ENCODE measurements around the gene CLHC1. TPM values are rescaled to one million over a fixed set of nuclear protein-coding genes. Genes with fewer than 3 reads are reported as not detected.
"Not testable (repeated sequence)": the region's sequence is repeated elsewhere in the genome, so short reads cannot be mapped to it uniquely, and the experiment has no call there.

CLHC1 gene
- total RNA-seq, 4 donors from 2014 or later, result 1.2 to 15.9 (median 7.0) TPM

DNA sequence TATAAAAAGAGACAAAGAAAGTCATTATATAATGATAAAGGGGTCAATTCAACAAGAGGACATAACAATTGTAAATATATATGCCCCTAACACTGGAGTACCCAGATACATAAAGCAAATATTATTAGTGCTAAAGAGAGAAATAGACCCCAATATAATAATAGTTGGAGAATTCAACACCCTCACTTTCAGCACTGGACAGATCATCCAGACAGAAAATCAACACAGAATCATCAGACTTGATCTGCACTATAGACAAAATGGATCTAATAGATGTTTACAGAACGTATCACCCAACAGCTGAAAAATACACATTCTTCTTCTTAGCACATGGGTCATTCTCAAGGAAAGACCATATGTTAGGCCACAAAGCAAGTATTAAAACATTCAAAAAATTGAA lies 31.7 kb downstream of the CLHC1 start:
- no peak for TF ChIP-seq POLR2AphosphoS5 (IDR thresholded peaks at IDR 0.05)
- no peak for TF ChIP-seq EP300 (IDR thresholded peaks at IDR 0.05; ENCODE audit: low read depth)
- TF ChIP-seq POLR2A (IDR thresholded peaks at IDR 0.05), result no peak
- TF ChIP-seq, protein P1, sequence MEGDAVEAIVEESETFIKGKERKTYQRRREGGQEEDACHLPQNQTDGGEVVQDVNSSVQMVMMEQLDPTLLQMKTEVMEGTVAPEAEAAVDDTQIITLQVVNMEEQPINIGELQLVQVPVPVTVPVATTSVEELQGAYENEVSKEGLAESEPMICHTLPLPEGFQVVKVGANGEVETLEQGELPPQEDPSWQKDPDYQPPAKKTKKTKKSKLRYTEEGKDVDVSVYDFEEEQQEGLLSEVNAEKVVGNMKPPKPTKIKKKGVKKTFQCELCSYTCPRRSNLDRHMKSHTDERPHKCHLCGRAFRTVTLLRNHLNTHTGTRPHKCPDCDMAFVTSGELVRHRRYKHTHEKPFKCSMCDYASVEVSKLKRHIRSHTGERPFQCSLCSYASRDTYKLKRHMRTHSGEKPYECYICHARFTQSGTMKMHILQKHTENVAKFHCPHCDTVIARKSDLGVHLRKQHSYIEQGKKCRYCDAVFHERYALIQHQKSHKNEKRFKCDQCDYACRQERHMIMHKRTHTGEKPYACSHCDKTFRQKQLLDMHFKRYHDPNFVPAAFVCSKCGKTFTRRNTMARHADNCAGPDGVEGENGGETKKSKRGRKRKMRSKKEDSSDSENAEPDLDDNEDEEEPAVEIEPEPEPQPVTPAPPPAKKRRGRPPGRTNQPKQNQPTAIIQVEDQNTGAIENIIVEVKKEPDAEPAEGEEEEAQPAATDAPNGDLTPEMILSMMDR (IDR thresholded peaks at IDR 0.05), result no peak
- WGBS, 2 donors (ENCODE audit: low coverage in 1 of 2), result 94 to 100% methylated on average over 1 of the region's 1 CpG
- Histone ChIP-seq H3K9me3 (peaks cover 0 to 4% of the 10 kb centered on the region in 2 donors), H3K4me3 (no peak overlapping the region), H3K4me1 (no peaks in the 10 kb centered on the region), H3K27me3 (no peaks in the 10 kb centered on the region), H3K36me3 (peaks cover 0 to 27% (median 0%) of the 10 kb centered on the region in 4 donors), H3K27ac (no peak overlapping the region)
- no peak for DNase-seq
- in situ Hi-C loops (cut with MboI; ENCODE audit: low pct_ligation_motif_present in 1 of 4, low pct_unique_long_range_greater_than_20kb in 1 of 4, low sequenced_read_pairs in 3 of 4), result loop anchor here in 1 of 4 donors (25.0 kb wide), 1 partner anchor 1088 kb away; the partner anchor contains the start of gene ACYP2
- intact Hi-C loops (cut with DNase I; ENCODE audit: low total_unique reads), result no loop called here

DNA sequence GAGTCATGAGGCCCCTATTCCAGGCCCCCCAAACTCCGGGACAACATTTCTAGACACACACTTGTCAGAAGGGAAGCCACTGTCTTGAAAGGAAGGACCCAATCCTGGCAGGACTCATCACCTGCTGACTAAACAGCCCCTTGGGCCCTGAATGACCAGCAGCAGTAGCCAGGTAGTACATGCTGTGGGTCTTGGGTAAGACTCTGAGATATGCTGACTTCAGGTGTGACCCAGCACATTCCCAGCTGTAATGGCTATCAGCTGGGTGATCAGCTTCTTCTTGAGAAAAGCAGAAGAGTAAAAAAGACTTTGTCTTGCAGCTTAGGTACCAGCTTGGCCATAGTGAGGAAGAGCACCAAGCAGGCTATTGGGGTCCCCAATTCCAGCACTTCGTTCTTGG lies 35.6 kb downstream of the CLHC1 start:
- Histone ChIP-seq H3K36me3 (peaks cover 0 to 10% (median 0%) of the 10 kb centered on the region in 4 donors), H3K27ac (no peak overlapping the region), H3K4me1 (no peaks in the 10 kb centered on the region), H3K4me3 (no peak overlapping the region), H3K27me3 (no peaks in the 10 kb centered on the region), H3K9me3 (peaks cover 0 to 3% of the 10 kb centered on the region in 2 donors)
- in situ Hi-C loops (cut with MboI; ENCODE audit: low pct_ligation_motif_present in 1 of 4, low pct_unique_long_range_greater_than_20kb in 1 of 4, low sequenced_read_pairs in 3 of 4) (loop anchor here in 1 of 4 donors (25.0 kb wide), 1 partner anchor 684 kb away; no protein-coding TSS in a partner anchor), intact Hi-C loops (cut with DNase I; ENCODE audit: low total_unique reads) (no loop called here)
- DNase-seq, result no peak
- TF ChIP-seq EP300 (IDR thresholded peaks at IDR 0.05; ENCODE audit: low read depth) (no peak), POLR2AphosphoS5 (IDR thresholded peaks at IDR 0.05) (no peak), POLR2A (IDR thresholded peaks at IDR 0.05) (no peak)
- TF ChIP-seq, protein P1 (IDR thresholded peaks at IDR 0.05), result no peak
- WGBS, 2 donors (ENCODE audit: low coverage in 1 of 2), result 96 to 100% methylated on average over 2 of the region's 2 CpGs

DNA sequence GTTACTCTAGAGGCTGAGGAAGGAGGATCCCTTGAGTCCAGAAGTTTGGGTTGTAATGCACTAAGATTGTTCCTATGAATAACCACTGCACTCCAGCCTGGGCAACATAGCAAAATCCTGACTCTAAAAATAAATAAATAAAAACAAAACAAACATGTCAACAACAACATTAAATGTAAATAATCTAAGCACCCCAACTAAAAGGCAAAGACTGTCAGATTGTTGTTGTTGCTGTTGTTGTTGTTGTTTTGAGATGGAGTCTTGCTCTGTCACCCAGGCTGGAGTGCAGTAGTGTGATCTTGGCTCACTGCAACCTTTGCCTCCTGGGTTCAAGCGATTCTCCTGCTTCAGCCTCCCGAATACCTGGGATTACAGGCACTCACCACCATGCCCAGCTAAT lies 40.2 kb downstream of the CLHC1 start:
- DNase-seq; H3K36me3 ChIP-seq; H3K27ac ChIP-seq; H3K9me3 ChIP-seq; intact Hi-C loops (cut with DNase I; ENCODE audit: low total_unique reads); H3K27me3 ChIP-seq; H3K4me1 ChIP-seq; H3K4me3 ChIP-seq: not testable (repeated sequence)
- 80 to 94% methylated on average over 1 to 2 of the region's 2 CpGs for WGBS, 2 donors (ENCODE audit: low coverage in 1 of 2)
- in situ Hi-C loops (cut with MboI; ENCODE audit: low pct_ligation_motif_present in 1 of 4, low pct_unique_long_range_greater_than_20kb in 1 of 4, low sequenced_read_pairs in 3 of 4), result loop anchor here in 1 of 4 donors (25.0 kb wide), 1 partner anchor 680 kb away; no protein-coding TSS in a partner anchor

GRCh38 chr2:55186837-55187236 lies 45.3 kb downstream of the CLHC1 start:
- DNase-seq; H3K27me3 ChIP-seq; H3K9me3 ChIP-seq; intact Hi-C loops (cut with DNase I; ENCODE audit: low total_unique reads); H3K4me3 ChIP-seq; H3K27ac ChIP-seq; H3K36me3 ChIP-seq; H3K4me1 ChIP-seq: not testable (repeated sequence)
- in situ Hi-C loops (cut with MboI; ENCODE audit: low pct_ligation_motif_present in 1 of 4, low pct_unique_long_range_greater_than_20kb in 1 of 4, low sequenced_read_pairs in 3 of 4), result loop anchor here in 1 of 4 donors (25.0 kb wide), 1 partner anchor 675 kb away; no protein-coding TSS in a partner anchor
- WGBS, 2 donors (ENCODE audit: low coverage in 1 of 2), result 79 to 83% methylated on average over 2 to 8 of the region's 8 CpGs

- Histone ChIP-seq H3K27ac (no peak overlapping the region), H3K9me3 (no peaks in the 10 kb centered on the region), H3K4me1 (peaks cover 0 to 4% (median 0%) of the 10 kb centered on the region in 4 donors), H3K27me3 (no peaks in the 10 kb centered on the region), H3K4me3 (no peak overlapping the region), H3K36me3 (peaks cover 0 to 3% (median 0%) of the 10 kb centered on the region in 4 donors)
- in situ Hi-C loops (cut with MboI; ENCODE audit: low pct_ligation_motif_present in 1 of 4, low pct_unique_long_range_greater_than_20kb in 1 of 4, low sequenced_read_pairs in 3 of 4) (loop anchor here in 1 of 4 donors (25.0 kb wide), 1 partner anchor 668 kb away; no protein-coding TSS in a partner anchor), intact Hi-C loops (cut with DNase I; ENCODE audit: low total_unique reads) (no loop called here)
- WGBS, 2 donors (ENCODE audit: low coverage in 1 of 2), result 37 to 58% methylated on average over 2 of the region's 2 CpGs
- no peak for DNase-seq
- TF ChIP-seq POLR2A (IDR thresholded peaks at IDR 0.05), result no peak
- TF ChIP-seq EP300 (IDR thresholded peaks at IDR 0.05; ENCODE audit: low read depth), result no peak
- TF ChIP-seq, protein P1 (IDR thresholded peaks at IDR 0.05), result no peak
- TF ChIP-seq POLR2AphosphoS5 (IDR thresholded peaks at IDR 0.05), result no peak
Measured at GRCh38 chr2:55180374-55180773, 51.7 kb downstream of the CLHC1 start.
